Measurements from ENCODE around the gene PTH1R. TPM values are rescaled to one million over a fixed set of nuclear protein-coding genes. Genes with fewer than 3 reads are reported as not detected.

PTH1R gene
- total RNA-seq, 2 donors from 2014 or later: 0.69 to 0.86 TPM

GRCh38 chr3:46918202-46918601 is 40.7 kb downstream of the PTH1R start:
- H3K27ac ChIP-seq: no peak overlapping the region
- H3K9ac ChIP-seq (ENCODE audit: low read depth in 2 of 2, low read length in 2 of 2): no peak overlapping the region
- no peaks in the 10 kb centered on the region for H3K9me3 ChIP-seq
- intact Hi-C loops (cut with DNase I): no loop called here
- no peak for DNase-seq
- peaks cover 24% of the 10 kb centered on the region for H3K36me3 ChIP-seq
- H3K4me1 ChIP-seq: no peaks in the 10 kb centered on the region
- no peaks in the 10 kb centered on the region for H3K27me3 ChIP-seq
- H3K4me3 ChIP-seq: no peak overlapping the region
- TF ChIP-seq CTCF (IDR thresholded peaks at IDR 0.05): no peak

- no peaks in the 10 kb centered on the region for H3K27me3 ChIP-seq
- no peak for TF ChIP-seq CTCF (IDR thresholded peaks at IDR 0.05)
- no peaks in the 10 kb centered on the region for H3K4me1 ChIP-seq
Observed at GRCh38 chr3:46918634-46919033, 41.1 kb downstream of the PTH1R start.

GRCh38 chr3:46921041-46921440 is 43.5 kb downstream of the PTH1R start:
- Histone ChIP-seq H3K4me3 (no peak overlapping the region), H3K9me3 (no peaks in the 10 kb centered on the region), H3K36me3 (peaks cover 34% of the 10 kb centered on the region), H3K9ac (ENCODE audit: low read depth in 2 of 2, low read length in 2 of 2) (no peak overlapping the region), H3K27me3 (no peaks in the 10 kb centered on the region), H3K27ac (no peak overlapping the region), H3K4me1 (no peaks in the 10 kb centered on the region)
- intact Hi-C loops (cut with DNase I): loop anchor here (10.0 kb wide), 1 partner anchor 404 kb away; no protein-coding TSS in a partner anchor
- DNase-seq: no peak
- no peak for TF ChIP-seq CTCF (IDR thresholded peaks at IDR 0.05)

More at GRCh38 chr3:46918634-46919033, 41.1 kb downstream of the PTH1R start:
- H3K36me3 ChIP-seq: peaks cover 24% of the 10 kb centered on the region
- H3K9ac ChIP-seq (ENCODE audit: low read depth in 2 of 2, low read length in 2 of 2): no peak overlapping the region
- no peak overlapping the region for H3K4me3 ChIP-seq
- H3K27ac ChIP-seq: no peak overlapping the region
- no peak for DNase-seq
- intact Hi-C loops (cut with DNase I): no loop called here
- H3K9me3 ChIP-seq: no peaks in the 10 kb centered on the region

- no peak for TF ChIP-seq CTCF (IDR thresholded peaks at IDR 0.05)
- intact Hi-C loops (cut with DNase I): loop anchor here (2.0 to 10.0 kb wide), 2 partner anchors 77 to 403 kb away; no protein-coding TSS in a partner anchor
- Histone ChIP-seq H3K4me3 (no peak overlapping the region), H3K9me3 (no peaks in the 10 kb centered on the region), H3K9ac (ENCODE audit: low read depth in 2 of 2, low read length in 2 of 2) (no peak overlapping the region), H3K27me3 (no peaks in the 10 kb centered on the region), H3K36me3 (peaks cover 34% of the 10 kb centered on the region), H3K27ac (no peak overlapping the region), H3K4me1 (peaks cover 6% of the 10 kb centered on the region)
- no peak for DNase-seq
Observed at GRCh38 chr3:46921871-46922271, 44.4 kb downstream of the PTH1R start.

- H3K9ac ChIP-seq (ENCODE audit: low read depth in 2 of 2, low read length in 2 of 2): no peak overlapping the region
- no peak overlapping the region for H3K27ac ChIP-seq
- H3K9me3 ChIP-seq: no peaks in the 10 kb centered on the region
- DNase-seq: no peak
- intact Hi-C loops (cut with DNase I): loop anchor here (2.0 to 10.0 kb wide), 2 partner anchors 76 to 402 kb away; no protein-coding TSS in a partner anchor
- H3K4me1 ChIP-seq: peaks cover 12% of the 10 kb centered on the region
- no peak for TF ChIP-seq CTCF (IDR thresholded peaks at IDR 0.05)
- H3K27me3 ChIP-seq: no peaks in the 10 kb centered on the region
- H3K36me3 ChIP-seq: peaks cover 31% of the 10 kb centered on the region
- no peak overlapping the region for H3K4me3 ChIP-seq
Observed at GRCh38 chr3:46922426-46922825, 44.9 kb downstream of the PTH1R start.

All from colonic mucosa (tissue), 4 donors.